ENCODE data around the gene GPR6. TPM values are rescaled to one million over a fixed set of nuclear protein-coding genes. Genes with fewer than 3 reads are reported as not detected.

GPR6 gene
- total and polyA plus RNA-seq, 2 of the 8 experiments (the other 6 are each of a cell fraction or from before 2014, with no cell fraction given): 0.18 to 0.37 TPM

DNA sequence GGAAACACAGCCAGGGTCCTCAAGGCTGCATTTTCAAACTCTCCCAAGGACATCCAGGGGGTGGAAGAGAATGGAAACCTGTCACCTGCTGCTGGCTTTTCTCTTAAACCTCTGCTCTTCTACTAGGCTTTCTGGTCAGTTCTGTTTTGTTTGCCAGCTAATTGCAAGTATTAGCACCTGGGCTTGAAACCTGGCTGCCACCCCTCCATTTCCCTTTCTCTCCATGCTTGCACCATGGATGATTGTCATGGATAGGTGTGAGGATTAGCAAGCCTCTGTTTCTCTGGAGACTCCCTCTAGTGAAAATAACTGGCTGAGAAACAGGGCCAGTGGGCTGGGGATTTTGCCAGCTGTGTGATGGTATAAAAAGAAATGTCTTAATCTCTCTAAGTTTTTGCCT, 33.0 kb upstream of the GPR6 start:
- no peak overlapping the region for H4K91ac ChIP-seq (replicated peaks; ENCODE audit: insufficient read length, low read length)
- peak overlapping the region; percentile 85 for H3K27ac ChIP-seq (ENCODE audit: low read depth, low read length)
- peak overlapping the region; percentile 25; the same call in 1 of the 2 replicates for H2BK5ac ChIP-seq (ENCODE audit: low read depth, low read length)
- H4K20me1 ChIP-seq (replicated peaks in 1 of 2; ENCODE audit: control insufficient read depth in 1 of 2, insufficient read depth in 2 of 2, low read length in 2 of 2): no peaks in the 10 kb centered on the region
- H3K27me3 ChIP-seq (replicated peaks in 1 of 4; ENCODE audit: control insufficient read depth in 3 of 4, extremely low read depth in 1 of 4, insufficient read depth in 3 of 4, low read length in 3 of 4): no peaks in the 10 kb centered on the region
- H3K56ac ChIP-seq (replicated peaks; ENCODE audit: insufficient read length, low read depth, low read length): no peak overlapping the region
- H2AFZ ChIP-seq (ENCODE audit: low read length): no peak overlapping the region
- no peaks in the 10 kb centered on the region for H3K36me3 ChIP-seq (ENCODE audit: control insufficient read depth in 2 of 4, insufficient read depth in 4 of 4, low read length in 3 of 4)
- no peak overlapping the region for H2BK15ac ChIP-seq (ENCODE audit: low read length)
- FAIRE-seq (no peak), DNase-seq (ENCODE audit: low read depth in 1 of 2, low spot score in 2 of 2) (no peak)
- H2BK120ac ChIP-seq (replicated peaks; ENCODE audit: low read depth, low read length): no peak overlapping the region
- no peak overlapping the region for H4K5ac ChIP-seq (ENCODE audit: insufficient read length, low read depth, low read length)
- H4K8ac ChIP-seq (ENCODE audit: extremely low read depth, insufficient read depth, low read length): no peak overlapping the region
- no peak overlapping the region for H2BK20ac ChIP-seq (ENCODE audit: low read length)
- no peak overlapping the region; the same call in 1 of the 2 replicates for H2BK12ac ChIP-seq (ENCODE audit: low read depth, low read length)
- no peak overlapping the region for H3K9ac ChIP-seq (replicated peaks in 1 of 4; ENCODE audit: extremely low read depth in 1 of 4, low read depth in 3 of 4, low read length in 3 of 4)
- H3K14ac ChIP-seq (ENCODE audit: insufficient read length): no peak overlapping the region
- H3K23ac ChIP-seq (ENCODE audit: insufficient read length): no peak overlapping the region
- H3K4me1 ChIP-seq (replicated peaks in 1 of 4; ENCODE audit: control insufficient read depth in 3 of 4, insufficient read depth in 4 of 4, low read length in 3 of 4): peaks cover 4 to 26% (median 17%) of the 10 kb centered on the region in 4 experiments; a peak in 6 of 7 replicates
- H3K4me3 ChIP-seq (ENCODE audit: extremely low read depth in 1 of 4, insufficient read depth in 2 of 4, low read depth in 3 of 4, low read length in 4 of 4): peak overlapping the region in 1 of 4 experiments; percentile 32; a peak in 1 of 8 replicates
- H3K23me2 ChIP-seq (ENCODE audit: low read depth, low read length): no peaks in the 10 kb centered on the region
- H2AK5ac ChIP-seq (ENCODE audit: low read depth, low read length): no peak overlapping the region
- H3K4ac ChIP-seq (replicated peaks; ENCODE audit: insufficient read length, low read depth, low read length): no peak overlapping the region
- no peaks in the 10 kb centered on the region for H3K9me3 ChIP-seq (ENCODE audit: insufficient read depth in 2 of 2, low read depth in 1 of 2, low read length in 1 of 2)
- H3K4me2 ChIP-seq (ENCODE audit: insufficient read depth in 1 of 2, low read depth in 2 of 2, low read length in 2 of 2): peak overlapping the region; percentile 57 to 61; a peak in 3 of 4 replicates
- 0 out of 2 replicates have a peak overlapping the region, but pooled peaks have one; percentile 61 for H3K18ac ChIP-seq (ENCODE audit: extremely low read depth, low read length)
- H3K79me2 ChIP-seq (ENCODE audit: control insufficient read depth in 1 of 2, insufficient read depth in 2 of 2, low read length in 2 of 2): no peaks in the 10 kb centered on the region
- ChIA-PET POLR2A (ENCODE audit: partially characterized antibody) (interaction anchor here (0.9 to 3.4 kb wide), 2 partner anchors 10 to 90 kb away, joined by 3 to 8 read pairs; no protein-coding TSS in a partner anchor), CTCF (ENCODE audit: partially characterized antibody) (interaction anchor here (0.8 to 1.9 kb wide), 4 partner anchors 10 to 234 kb away, joined by 3 to 9 read pairs (median 4); no protein-coding TSS in a partner anchor)
- no peaks in the 10 kb centered on the region for H3K79me1 ChIP-seq (ENCODE audit: low read depth, low read length)
- TF ChIP-seq HDAC6 (IDR thresholded peaks at IDR 0.05; ENCODE audit: low read depth, low read length) (no peak), NANOG (IDR thresholded peaks at IDR 0.05; ENCODE audit: insufficient read depth, low read depth, low read length, poor library complexity, severe bottlenecking) (no peak), BCL11A (IDR thresholded peaks at IDR 0.05; ENCODE audit: low read depth in 2 of 2, low read length in 2 of 2) (no peak), POLR2A (IDR thresholded peaks at IDR 0.05; ENCODE audit: control extremely low read depth in 1 of 2, low read depth in 2 of 2, low read length in 2 of 2) (no peak), TAF1 (IDR thresholded peaks at IDR 0.05; ENCODE audit: low read depth, low read length) (0 out of 2 replicates have a peak, but pooled peaks have one; percentile 20), RNF2 (IDR thresholded peaks at IDR 0.05; ENCODE audit: borderline replicate concordance, low read depth, low read length, missing control alignments, poor library complexity, severe bottlenecking) (no peak), MAFK (IDR thresholded peaks at IDR 0.05; ENCODE audit: low read depth, low read length) (no peak), SRF (IDR thresholded peaks at IDR 0.05; ENCODE audit: low read depth, low read length) (no peak), SP4 (IDR thresholded peaks at IDR 0.05; ENCODE audit: low read length) (0 out of 2 replicates have a peak, but pooled peaks have one; percentile 50), CBX8 (IDR thresholded peaks at IDR 0.05; ENCODE audit: borderline replicate concordance, low read depth, low read length) (no peak), POU5F1 (IDR thresholded peaks at IDR 0.05; ENCODE audit: low read depth, low read length) (peak; percentile 38; the same call in 1 of the 2 replicates), BACH1 (IDR thresholded peaks at IDR 0.05; ENCODE audit: low read length) (no peak), ZNF274 (IDR thresholded peaks at IDR 0.05; ENCODE audit: borderline replicate concordance, extremely low read depth, low read length) (no peak)
- TF ChIP-seq, protein P1, sequence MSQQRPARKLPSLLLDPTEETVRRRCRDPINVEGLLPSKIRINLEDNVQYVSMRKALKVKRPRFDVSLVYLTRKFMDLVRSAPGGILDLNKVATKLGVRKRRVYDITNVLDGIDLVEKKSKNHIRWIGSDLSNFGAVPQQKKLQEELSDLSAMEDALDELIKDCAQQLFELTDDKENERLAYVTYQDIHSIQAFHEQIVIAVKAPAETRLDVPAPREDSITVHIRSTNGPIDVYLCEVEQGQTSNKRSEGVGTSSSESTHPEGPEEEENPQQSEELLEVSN (IDR thresholded peaks at IDR 0.05): peak; percentile 60

Data from H1 (cell line).